Stimulated activated CD8-positive, alpha-beta memory T cell treated with anti-CD3 and anti-CD28 coated beads, Interleukin-15, amount 100 ng/mL, for 24 hours (primary cell): ENCODE measurements around the gene ZDHHC24.
A peak's percentile ranks its signal among the peaks of the same experiment; 100 is the strongest.
"Not testable (repeated sequence)": the region's sequence is repeated elsewhere in the genome, so short reads cannot be mapped to it uniquely, and the experiment has no call there.

Experiments used
- DNase-seq: peaks from one replicate; pipeline ENCODE4 v3.0.0-alpha.2; 2020; ENCODE audit warnings: low read depth

The ZDHHC24 gene, protein sequence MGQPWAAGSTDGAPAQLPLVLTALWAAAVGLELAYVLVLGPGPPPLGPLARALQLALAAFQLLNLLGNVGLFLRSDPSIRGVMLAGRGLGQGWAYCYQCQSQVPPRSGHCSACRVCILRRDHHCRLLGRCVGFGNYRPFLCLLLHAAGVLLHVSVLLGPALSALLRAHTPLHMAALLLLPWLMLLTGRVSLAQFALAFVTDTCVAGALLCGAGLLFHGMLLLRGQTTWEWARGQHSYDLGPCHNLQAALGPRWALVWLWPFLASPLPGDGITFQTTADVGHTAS

DNA sequence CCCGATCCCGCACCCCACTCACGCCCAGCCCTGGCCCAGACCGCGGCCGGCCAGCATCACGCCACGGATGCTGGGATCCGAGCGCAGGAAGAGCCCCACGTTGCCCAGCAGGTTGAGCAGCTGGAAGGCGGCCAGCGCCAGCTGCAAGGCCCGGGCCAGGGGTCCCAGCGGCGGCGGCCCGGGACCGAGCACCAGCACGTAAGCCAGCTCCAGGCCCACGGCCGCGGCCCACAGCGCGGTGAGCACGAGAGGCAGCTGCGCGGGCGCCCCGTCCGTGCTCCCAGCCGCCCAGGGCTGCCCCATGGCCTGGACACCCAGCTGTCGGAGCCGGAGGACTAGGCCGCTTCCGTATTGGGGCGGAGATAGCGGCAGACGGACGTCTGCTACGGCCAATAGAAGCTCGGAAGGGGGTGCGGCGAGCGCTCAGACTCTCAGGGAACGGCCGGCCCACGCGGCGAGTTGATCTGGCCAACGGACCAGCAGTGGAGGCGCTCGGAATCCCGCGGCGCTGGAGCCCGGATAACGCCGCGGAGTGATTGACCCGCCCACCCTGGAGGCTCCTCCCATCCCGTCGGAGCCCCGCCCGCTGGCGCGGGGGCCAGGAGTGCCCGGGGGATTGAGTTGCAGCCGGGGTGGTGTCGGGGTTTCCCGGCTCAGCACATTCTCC lies at the start of gene ZDHHC24:
TSS of gene ZDHHC24 (minus strand) at position 348 of the 667 bp plus-strand sequence. CDS start at position 303, 45 bp downstream.
- DNase-seq, result peak; percentile 76

DNA sequence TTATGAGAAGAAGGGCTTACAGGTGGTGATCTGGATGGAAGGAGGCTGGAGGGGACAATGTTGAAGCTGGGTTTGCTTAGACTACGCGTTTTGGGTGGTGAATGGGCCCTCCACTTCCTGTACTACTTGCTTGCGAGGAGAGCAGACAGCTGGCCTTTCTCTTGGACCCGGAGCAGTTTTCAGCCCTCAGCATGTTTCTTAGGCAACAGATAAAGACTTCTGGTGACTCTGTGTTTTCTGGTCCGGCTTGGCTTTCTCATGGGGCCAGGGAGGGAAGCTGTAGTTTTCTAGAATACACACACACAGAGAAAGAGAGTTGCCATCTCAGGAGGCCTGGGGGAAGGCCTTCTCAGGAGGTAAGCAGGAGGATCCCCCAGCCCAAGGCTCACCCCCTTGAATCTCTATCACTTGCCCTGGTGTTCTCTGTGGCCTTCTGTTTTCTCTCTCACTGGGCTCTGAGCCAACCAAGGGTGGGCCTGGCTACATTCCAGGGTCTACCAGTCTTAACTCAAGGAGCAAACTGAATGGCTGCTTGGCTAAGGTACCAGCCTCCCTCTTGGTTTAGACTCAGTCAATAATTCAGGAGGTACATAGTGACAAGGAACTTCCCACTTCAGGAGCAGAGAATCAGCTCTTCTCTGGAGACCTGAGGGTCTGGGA lies 49.5 kb upstream of the ZDHHC24 start:
- no peak for DNase-seq

DNA sequence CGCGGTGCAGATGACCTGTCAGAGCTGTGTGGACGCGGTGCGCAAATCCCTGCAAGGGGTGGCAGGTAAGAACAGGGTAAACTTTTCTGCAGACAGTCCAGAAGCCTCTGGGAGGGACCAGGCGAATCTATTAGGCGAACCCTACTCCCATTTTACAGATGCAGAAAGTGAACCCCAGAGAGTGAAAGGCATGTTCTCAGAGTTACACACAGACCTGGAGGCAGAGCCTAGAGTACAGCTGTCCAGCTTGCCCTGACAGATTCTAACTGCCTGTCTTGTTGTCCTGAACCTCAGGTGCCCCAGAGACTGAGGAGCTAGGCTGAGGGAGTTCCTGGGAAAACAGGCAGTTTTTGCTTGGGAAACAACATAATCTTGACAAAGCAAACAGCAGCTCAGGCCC lies 47.8 kb upstream of the ZDHHC24 start:
- DNase-seq, result no peak

DNA sequence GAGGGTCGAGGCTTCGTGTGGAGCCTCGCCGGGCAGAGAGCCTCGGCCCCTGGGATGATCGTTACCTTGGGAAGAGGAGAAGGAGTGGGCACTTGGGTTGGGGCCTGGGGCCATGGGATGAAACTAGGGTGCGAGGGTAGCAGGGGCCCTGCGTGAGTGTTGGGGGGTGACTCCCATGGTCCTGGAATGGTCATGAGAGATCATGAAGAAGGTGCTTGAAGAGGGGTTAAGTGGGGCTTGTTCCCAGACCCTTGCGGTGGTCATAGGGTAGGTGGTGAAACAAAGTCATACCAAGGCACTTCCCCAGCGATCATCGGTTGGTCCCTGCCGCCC lies 47.4 kb upstream of the ZDHHC24 start:
- DNase-seq, result no peak

DNA sequence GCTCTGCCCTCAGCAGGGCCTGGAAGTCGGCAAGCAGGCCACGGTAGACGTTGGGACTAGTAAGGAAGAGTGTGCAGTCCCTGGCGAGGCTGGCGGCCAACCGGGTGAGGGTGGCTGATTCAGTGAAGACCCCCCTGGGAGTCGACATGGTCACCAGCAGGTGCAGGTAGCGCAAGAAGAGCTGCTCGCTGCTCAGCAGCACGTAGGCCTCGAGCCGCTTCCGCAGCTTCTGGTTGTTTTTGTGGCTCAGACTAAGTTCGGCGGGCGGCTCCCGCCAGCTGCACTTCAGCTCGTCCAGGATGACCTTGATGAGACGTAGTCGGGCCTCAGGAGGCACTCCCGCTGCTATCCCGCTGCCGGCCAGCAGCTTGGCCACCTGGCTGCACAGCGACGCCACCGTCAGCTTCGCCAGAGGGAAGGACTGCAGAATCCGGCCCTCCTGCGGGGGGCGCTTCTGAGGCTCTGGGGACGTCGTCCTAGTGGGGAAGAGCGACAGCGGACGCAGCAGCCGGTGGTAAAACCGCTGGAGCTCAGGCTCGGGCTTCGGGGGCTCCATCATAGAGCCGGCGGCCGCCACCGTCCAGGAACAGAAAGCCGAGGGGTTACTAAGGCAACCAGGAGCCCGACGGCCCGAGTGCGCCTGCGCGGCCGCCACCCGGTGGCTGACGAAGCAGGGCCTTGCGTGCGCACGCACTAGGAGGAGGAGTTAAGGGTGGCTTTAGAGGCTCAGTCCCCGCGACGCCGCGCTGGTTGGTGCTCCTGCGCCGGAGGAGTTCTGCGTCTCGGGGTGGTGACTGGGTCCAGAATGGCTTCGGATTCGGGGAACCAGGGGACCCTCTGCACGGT lies 46.8 kb upstream of the ZDHHC24 start, which contains the start of the genes CCDC87 and CCS:
TSS of gene CCDC87 (minus strand) at position 607 of the 846 bp plus-strand sequence. CDS start at position 559, 48 bp downstream.
TSS of gene CCS (plus strand) at position 729 of the 846 bp plus-strand sequence. CDS start at position 806, 77 bp downstream.
- DNase-seq, result peak; percentile 98

DNA sequence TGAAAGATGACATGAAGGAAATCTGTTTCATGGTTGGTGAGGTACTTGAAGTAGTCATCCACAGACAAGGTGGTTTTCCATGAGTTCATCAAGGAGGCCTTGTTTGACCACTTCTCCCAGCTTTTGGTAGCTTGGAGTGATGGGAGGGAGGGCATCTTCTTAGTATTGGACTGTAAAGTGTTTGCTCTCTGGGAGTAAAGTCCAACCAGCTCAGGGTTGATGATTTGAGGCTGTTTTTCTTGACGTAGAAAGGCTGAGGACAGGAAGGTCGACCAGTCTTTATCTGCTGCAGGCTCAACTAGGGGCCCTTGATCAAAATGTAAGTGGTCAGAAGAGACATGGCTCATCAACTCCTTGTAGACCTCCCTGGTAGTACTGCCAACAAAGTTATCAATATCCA lies 45.3 kb upstream of the ZDHHC24 start:
- no peak for DNase-seq

DNA sequence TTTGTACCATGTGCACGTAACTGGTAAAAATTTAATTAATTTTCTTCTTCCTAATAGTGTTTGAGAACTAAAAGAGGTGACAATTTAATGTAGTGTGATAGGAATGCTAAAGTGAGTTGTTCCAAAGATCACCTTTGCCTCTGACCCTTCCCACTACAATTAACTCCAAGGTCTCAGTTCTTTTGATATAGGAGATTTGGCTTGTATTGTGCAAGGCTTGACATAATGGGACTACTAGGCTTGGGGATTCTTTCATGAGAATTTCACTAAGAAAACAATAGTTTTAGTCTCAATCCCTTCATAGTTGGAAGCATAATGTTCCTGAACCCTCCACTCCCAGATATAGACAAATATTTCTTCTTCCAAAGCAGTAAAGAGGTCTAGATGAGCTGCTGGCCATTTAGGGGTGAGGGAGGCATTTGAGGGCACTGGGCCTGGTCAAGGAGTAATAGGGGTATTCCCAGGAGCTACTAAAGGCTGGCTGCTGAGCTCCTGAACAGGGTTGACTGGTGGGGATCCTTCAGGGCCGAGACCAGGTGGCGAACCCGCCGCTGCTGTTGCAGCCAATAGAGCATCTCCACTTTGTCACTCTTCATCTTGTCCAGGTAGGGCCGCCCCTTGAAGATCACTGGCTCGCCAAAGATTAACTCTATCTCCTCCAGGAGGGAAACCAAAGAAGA lies 44.3 kb upstream of the ZDHHC24 start:
- no peak for DNase-seq

DNA sequence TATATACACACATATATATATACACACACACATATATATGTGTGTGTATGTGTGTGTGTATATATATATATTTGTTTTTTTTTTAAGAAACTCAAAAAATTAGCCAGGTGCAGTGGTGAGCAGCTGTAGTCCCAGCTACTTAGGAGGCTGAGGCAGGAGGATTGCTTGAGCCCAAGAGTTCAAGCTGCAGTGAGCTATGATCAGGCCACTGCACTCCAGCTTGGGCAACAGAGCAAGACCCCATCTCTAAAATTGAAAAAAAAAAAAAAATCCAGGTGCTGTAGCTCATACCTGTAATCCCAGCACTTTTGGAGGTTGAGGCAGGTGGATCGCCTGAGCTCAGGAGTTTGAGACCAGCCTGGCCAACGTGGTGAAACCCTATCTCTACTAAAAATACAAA lies 43.5 kb upstream of the ZDHHC24 start:
- DNase-seq, result not testable (repeated sequence)

DNA sequence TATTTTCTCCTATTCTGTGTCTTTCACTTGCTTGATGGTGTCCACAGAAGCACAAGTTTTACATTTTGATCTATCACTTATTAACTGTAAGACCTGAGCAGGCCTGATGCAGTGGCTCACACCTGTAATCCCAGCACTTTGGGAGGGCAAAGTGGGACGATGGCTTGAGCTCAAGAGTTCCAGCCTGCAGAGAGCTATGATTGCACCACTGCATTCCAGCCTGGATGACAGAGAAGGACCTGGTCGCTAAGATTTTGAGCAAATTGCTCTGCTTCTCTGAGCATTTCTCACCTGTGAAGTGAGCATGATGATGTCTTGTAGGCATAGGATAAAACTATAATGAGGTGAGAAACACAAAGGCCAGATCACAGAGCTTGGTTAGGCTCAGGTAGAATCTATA lies 40.3 kb upstream of the ZDHHC24 start:
- DNase-seq, result no peak

DNA sequence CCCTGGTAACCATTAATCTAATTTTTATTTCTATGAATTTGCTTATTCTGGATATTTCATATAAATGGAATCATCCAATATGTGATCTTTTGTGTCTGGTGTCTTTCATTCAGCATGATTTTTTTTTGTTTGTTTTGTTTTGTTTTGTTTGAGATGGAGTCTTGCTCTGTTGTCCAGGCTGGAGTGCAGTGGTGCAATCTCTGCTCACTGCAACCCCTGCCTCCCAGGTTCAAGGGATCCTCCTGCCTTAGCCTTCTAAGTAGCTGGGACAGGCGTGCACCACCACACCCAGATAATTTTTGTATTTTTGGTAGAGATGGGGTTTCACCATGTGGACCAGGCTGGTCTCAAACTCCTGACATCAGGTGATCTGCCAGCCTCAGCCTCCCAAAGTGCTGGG lies 39.6 kb upstream of the ZDHHC24 start:
- DNase-seq, result not testable (repeated sequence)

DNA sequence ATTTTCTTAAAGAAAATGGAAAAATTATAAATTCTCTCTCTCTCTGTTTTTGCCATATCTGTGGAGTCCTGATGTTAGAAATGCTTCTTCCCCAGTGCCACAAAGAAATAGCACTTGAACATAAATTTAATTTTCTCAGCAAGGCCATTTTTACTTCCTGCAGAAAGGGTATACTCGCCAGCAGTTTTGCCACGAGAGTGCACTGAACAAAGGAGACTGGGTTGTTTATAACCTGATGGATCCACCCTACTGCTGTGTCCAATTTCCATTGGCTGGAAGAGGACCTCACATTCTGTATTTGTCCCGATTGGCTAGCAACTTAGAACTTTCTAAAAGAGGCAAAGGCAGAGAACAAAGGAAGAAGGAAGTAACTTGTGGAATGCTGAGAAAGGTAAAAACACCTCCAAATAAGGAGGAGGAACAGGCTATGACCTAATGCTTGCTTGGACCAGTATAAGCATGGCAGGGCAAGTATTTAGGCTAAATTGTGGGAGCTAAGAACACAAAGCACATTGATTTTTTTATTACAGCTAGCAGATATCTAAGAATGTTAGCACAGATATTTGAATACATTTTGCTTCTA lies 36.8 kb upstream of the ZDHHC24 start:
- not testable (repeated sequence) for DNase-seq

DNA sequence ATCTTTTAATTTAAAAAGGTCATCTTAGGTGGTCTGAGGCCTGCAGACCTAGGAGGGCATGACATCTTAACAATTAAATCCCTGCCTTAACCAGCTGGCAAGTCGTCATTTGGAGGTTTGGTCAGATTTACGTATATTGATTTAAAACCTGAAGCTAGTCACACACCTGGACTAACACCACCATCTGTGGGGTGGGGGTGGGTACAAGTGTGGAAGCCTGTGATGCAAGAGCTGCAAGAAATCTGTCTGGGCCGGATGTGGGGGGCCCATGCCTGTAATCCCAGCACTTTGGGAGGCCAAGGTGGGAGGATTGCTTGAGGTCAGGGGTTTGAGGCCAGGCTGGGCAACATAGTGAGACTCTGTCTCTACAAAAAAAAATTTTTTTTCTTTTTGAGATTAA lies 35.4 kb upstream of the ZDHHC24 start:
- DNase-seq, result no peak

DNA sequence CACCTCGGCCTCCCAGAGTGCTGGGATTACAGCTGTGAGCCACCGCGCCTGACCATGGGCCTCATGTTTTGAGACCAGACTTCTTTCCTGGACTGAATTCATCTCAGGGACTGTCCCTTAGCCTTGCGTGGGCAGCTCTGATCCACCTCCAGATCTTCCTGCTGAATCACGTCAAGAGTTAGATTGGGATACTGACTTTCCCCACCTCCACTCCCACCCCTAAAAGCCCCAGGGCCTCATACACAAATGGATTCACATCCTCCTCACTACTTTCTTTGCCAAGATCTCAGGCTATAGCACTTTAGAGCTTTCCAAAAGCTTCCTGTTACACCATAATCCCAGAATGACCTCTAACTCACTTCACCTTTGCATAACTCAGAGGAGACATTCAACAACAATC lies 35.0 kb upstream of the ZDHHC24 start:
- no peak for DNase-seq

DNA sequence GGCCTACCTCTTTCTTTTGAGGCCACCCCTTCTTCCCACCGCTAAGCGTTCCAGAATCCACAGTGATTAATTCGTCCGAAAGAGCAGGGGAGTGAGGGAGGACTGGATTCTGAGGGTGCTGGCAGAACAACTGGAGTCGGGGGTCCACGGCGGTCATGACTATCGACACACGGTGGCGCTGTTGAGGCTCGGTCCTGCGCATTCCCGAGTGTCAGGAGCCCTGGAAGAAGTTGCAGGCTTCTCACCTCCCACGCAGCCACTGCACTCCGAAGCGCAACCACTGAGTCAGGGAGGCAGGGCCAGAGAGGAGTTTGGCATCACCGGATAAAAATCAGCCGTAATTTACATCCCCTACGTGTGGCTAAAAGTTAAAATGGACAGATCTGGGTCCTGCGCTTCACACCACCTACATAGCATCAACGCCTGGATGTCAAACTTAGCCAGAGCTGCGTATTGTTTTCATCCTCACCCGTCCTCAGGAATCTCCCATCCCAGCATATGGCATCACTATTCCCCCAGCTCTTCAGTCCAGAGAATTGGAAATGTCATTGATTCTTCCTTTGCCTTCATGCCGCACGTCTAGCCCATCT lies 33.3 kb upstream of the ZDHHC24 start:
- peak; percentile 75 for DNase-seq

DNA sequence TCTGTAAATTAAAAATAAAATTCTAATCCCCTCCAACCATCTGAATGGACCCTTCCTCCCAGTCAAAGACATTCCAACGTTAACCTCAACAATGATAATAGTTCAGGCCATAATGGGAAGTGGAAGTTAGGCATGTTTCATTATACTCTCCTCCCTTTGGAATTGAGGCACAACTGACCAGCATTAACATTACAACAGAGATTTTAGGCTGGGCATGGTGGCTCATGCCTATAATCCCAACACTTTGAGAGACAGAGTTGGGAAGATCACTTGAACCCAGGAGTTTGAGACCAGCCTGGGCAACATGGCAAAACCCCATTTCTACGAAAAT lies 25.0 kb upstream of the ZDHHC24 start:
- DNase-seq, result no peak

DNA sequence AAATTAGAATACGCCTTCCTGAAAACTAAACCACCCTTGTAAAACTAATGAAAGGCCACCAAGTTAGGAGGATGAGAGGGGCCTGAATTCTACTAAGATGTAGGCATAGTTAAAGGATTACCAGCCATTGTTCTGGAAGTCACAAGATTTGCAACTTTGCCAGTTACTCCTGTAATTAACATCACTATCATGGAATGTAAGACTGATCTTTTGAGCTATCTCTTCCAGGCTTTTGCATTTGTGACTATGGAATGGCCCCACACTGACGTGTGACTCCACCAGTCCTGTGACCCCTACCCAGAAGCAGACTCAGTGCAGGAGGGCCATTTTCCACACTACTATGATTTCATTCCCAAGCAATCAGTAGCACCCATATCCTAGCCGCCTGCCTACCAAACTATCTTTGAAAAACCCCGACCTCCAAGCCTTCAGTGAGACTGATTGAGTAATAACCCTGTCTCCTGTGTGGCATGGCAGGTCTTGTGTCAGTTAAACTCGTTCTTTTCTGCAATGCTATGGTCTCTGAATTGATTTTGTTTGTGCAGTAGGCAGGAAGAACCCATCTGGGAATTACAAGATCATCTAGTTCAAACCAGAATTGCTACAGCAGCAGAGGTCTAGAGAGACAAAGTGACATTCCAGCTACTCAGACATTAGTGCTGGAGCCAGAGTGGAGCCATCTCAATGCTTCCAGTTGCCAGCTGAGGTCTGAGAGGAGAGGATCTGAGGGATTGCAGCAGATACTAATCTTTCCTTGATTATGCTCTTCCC lies 24.4 kb upstream of the ZDHHC24 start:
- no peak for DNase-seq

DNA sequence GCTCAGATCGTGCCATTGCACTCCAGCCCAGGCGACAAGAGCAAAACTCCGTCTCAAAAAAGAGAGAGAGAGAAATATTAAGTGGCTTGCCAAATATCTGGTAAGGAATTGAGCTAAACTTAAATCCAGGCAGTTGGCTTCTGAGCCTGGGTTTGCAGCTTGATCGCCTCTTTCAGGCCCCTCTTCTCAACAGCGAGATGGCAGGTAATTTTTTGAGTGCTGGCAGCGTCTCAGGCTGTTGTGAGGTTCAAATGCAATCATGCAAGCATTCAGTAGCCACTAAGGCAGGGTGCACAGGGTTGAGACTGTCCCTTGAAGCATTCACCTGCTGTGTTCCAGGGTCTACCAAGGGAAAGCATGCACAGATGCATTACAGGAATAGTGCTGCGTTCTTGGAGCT lies 23.2 kb upstream of the ZDHHC24 start:
- DNase-seq, result no peak

DNA sequence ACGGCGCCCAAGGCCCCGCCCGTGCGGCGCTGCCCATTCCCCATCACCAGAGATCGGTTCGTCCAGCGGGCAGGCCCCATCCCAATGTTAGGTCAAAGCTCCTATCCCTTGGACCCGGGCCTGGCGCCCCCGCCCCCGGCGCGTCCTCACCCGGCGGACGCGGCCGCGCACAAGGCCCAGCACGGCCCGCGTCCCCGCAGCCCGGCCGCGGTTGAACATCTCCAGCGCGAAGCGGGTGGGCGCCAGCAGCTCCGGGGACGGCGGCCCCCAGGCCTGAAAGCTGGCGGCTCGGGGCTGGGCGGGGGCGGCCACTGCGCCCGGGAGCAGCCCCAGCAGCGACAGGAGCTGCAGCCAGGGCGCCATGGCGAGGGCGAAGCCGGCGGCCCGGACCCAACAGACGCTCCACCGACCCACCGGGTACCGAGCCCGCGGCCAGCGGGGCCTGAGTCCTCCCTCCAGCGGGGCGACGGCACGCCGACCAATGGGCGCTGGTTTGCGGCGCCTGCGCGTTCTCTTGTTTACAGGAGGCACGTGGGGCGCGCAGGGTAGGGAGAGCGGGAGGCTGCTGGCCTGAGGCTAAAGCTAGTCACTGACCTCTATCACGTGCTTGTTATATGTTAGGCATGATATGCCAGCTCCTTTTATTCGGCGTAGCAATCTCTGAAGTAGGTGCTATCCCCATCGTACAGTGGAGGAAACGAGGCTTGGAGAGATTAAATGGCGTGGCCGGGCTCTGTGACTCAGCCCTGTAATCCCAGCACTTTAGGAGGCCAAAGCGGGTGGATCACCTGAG lies 22.5 kb upstream of the ZDHHC24 start, which contains the start of gene CTSF:
TSS of gene CTSF (minus strand) at position 483 of the 793 bp plus-strand sequence. CDS start at position 363, 120 bp downstream.
- DNase-seq, result peak; percentile 53

DNA sequence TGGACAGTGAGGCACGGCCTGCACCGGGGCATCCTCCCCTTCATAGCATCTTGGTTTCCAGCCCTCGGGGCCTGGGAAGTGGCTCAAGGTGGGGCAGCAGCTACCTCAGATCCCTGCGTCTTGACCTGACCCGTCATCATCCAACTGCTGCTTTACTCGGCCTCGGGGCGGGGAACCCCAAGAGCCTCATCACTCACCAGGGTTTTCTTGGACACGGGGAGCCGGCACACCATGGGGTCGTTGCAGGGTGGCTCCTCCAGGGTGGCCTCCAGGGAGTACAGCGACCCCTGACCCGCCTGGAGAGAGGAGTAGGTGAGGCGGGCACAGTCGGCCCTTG lies 21.9 kb upstream of the ZDHHC24 start:
- no peak for DNase-seq
